ENCODE results near the gene SUMO1.

The SUMO1 gene

GRCh38 chr2:202201220-202202160 is 36.9 kb downstream of the SUMO1 start:
- DNase-seq (ENCODE audit: low read depth in 3 of 3, low spot score in 1 of 3), result no peak

DNA sequence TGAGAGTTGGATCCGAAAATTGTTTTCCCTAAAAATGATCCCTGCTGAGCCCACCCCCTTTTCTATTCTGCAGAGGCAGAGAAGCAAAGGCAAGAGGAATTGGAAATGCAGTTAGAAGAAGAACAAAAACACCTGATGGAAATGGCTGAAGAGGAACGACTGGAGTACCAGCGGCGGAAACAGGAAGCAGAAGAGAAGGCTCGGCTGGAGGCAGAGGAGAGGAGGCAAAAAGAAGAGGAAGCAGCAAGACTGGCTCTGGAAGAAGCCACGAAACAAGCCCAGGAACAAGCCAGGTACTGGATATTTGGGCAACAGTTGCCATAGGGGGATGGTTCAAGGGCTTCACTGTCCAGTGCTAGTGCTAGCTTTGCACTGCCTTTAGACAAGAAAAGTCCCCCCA is 41.7 kb downstream of the SUMO1 start:
- DNase-seq (ENCODE audit: low read depth in 3 of 3, low spot score in 1 of 3), result no peak

DNA sequence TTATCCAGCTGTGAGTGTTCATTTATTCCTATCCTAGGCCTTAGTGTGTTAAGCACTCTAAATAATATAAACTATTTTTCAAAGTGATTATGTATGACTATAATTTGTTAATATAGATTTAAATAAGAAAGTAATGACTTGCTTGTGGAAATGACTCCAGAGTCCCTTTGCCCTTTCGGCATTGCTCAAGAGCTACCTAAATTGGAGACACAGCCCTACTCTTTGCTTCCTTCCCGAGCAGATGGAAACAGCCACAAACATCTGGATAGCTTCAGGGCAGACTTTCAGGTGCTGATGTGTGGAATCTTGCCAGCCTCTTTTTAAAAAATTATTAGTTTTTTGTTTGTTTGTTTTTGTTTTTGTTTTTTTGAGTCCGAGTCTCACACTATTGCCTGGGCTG is 44.0 kb downstream of the SUMO1 start:
- no peak for DNase-seq (ENCODE audit: low read depth in 3 of 3, low spot score in 1 of 3)

DNA sequence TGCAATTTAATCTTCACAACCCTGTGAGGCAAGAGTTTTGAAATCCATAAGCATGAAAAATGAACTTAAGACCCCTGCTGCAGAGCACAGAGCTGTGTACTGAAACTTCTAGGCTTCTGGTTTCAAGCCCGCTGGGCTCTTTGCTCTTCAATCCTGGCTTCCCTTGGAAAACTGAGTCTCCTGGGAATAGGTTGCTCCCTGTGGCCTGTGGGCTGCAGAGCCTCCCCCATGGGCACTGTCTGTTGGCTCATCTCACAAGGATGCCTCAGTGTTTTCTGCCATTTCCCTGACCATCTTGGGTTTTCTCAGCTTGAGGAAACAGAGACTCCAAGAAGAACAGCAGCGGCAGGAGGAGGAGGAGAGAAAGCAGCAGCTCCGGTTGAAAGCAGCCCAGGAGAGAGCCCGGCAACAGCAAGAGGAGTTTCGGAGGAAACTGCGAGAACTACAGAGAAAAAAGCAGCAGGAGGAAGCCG is 44.5 kb downstream of the SUMO1 start:
- DNase-seq (ENCODE audit: low read depth in 3 of 3, low spot score in 1 of 3), result no peak

DNA sequence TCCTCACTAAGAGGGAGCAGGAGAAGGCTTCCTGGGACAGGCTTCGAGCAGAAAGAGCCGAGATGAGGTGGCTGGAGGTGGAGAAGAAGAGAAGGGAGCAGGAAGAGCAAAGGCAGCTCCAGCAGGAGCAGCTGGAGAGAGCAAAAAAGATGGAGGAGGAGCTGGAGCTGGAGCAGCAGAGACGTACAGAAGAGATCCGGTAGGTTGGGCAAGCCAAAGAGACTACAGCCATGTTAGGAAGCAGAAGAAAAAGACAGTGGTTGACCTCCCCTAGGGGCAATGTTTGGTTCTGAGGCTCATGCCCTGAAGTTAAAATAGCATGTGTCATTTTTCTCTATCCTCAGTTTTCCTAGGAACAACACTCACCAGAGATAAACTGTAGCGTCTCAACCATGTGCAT is 45.1 kb downstream of the SUMO1 start:
- no peak for DNase-seq (ENCODE audit: low read depth in 3 of 3, low spot score in 1 of 3)

GRCh38 chr2:202187570-202187969 is 50.8 kb downstream of the SUMO1 start:
- DNase-seq (ENCODE audit: low read depth in 3 of 3, low spot score in 1 of 3), result no peak

GRCh38 chr2:202186641-202187202 is 51.7 kb downstream of the SUMO1 start:
- DNase-seq (ENCODE audit: low read depth in 3 of 3, low spot score in 1 of 3), result no peak

GRCh38 chr2:202185156-202185555 is 53.2 kb downstream of the SUMO1 start:
- no peak for DNase-seq (ENCODE audit: low read depth in 3 of 3, low spot score in 1 of 3)

DNA sequence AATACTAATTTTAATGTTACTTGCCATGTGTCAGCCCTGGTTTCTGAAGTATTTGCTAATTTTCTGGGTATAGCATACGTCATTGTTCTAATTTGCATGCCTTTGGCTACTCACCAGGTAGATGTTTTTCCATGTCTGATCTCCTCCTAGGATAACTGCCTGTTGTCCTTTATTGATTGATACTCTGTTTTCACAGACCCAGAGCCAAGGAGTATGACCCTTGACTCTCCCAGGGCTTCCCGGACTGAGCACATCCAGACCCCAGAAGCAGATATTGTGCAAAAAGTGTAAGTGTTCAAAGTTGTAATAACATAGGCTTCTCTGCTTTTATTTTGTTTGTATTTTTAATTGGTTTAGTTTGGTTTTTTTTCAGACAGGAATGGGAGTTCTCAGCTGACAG is 53.8 kb downstream of the SUMO1 start:
- no peak for DNase-seq (ENCODE audit: low read depth in 3 of 3, low spot score in 1 of 3)

DNA sequence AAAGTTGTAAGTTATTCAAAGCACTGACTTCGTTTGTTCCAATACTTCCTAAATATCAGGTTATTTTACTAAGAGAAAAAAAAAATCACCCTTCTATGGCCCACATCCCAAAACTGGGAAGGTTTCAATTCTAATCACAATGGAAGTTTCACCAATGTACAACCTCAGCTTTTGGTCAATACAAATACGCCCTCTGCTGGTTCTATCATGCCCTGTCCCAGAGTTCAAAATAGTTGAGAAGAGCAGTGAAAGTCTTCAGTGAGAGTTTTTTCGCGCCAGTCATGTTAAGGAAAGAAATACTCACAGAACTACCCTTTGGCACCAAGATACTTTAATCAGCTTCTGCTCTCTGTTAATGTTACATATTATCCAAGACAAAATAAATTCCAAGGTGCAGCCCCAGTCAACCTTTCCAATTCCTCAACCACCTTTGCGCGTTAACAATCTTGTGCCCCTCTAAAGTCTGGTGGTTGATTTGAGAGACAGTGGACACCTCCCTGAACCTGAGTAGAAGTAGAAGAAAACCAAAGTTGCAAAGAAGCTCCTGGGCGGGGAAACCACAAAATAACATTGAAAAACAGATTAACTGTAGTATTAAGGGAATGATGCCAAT is 59.9 kb downstream of the SUMO1 start:
- DNase-seq (ENCODE audit: low read depth in 3 of 3, low spot score in 1 of 3), result peak in 2 of 3 donors; percentile 3 to 8

- no peak for DNase-seq (ENCODE audit: low read depth in 3 of 3, low spot score in 1 of 3)
These were observed 65.8 kb downstream of the SUMO1 start for GRCh38 chr2:202172439-202173211.

GRCh38 chr2:202171241-202171825 is 67.1 kb downstream of the SUMO1 start:
- no peak for DNase-seq (ENCODE audit: low read depth in 3 of 3, low spot score in 1 of 3)

DNA sequence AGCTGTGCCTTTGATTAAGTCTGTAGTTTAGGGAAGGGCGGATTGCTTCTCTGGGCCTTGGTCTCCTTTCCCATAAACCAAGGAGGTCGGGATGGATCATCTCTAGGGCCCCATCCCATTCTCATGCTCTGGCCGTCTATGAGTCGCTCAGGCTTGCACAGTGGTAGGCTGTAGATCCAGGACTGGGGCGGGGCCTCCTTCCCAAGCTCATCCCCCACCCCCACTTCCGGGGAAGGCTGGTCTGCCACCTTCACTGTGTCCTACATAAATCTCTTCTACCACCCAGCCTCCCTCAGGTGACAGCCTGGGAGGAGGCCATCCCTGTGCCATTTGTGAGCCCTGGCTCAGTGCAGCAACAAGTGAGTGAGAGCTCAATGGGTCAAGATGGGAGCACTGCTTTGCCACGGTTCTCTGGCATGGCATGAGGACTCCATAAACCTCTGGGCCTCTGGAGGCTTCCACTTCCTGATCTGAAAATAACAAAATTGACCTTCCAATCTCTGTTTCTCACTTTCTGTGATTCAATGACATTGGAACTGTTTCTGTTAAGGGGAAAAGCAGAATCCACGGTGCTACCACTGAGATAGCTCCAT is 68.5 kb downstream of the SUMO1 start:
- DNase-seq (ENCODE audit: low read depth in 3 of 3, low spot score in 1 of 3), result no peak

DNA sequence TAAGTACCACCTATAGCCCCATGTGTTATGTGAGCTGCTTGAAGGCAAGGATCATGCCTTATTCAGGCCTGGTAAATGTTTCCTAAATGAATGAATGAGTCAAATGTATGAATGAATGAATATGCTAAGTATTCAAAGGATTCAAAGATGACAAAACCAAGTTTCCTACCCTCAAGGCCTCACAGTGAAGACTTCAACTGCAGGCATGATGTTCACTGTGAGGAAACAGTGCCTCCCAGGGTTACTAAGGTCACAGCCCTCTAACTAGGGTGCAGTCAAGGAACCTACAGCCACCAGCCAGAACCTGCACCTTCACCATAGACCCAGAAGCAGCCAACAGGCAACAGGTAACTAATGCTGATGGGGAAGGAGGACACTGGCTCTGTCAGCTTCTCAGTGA is 69.3 kb downstream of the SUMO1 start:
- DNase-seq (ENCODE audit: low read depth in 3 of 3, low spot score in 1 of 3), result no peak

DNA sequence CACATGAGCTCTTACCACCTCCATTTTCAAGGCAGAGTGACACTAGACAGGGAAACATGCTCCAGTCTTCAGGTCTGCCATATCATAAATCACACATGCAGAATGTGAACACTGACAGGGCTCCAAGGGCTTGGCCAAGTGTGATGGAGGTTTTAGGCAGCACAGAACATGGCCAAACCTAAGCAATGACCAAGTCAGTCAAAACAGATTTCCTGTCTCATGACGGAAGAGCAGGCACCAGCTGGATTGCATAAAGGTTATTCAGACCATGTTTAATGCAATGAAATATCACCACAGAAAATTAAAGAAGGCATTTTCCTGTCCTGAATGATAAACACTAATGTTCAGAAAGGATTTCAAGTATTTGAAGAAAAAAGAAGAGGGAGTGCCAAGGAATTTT is 72.5 kb downstream of the SUMO1 start:
- DNase-seq (ENCODE audit: low read depth in 3 of 3, low spot score in 1 of 3), result no peak

GRCh38 chr2:202165208-202165607 is 73.2 kb downstream of the SUMO1 start:
- DNase-seq (ENCODE audit: low read depth in 3 of 3, low spot score in 1 of 3), result no peak

GRCh38 chr2:202164411-202164810 is 74.0 kb downstream of the SUMO1 start:
- DNase-seq (ENCODE audit: low read depth in 3 of 3, low spot score in 1 of 3), result no peak

- no peak for DNase-seq (ENCODE audit: low read depth in 3 of 3, low spot score in 1 of 3)
These were observed 77.1 kb downstream of the SUMO1 start for GRCh38 chr2:202161151-202161835.

DNA sequence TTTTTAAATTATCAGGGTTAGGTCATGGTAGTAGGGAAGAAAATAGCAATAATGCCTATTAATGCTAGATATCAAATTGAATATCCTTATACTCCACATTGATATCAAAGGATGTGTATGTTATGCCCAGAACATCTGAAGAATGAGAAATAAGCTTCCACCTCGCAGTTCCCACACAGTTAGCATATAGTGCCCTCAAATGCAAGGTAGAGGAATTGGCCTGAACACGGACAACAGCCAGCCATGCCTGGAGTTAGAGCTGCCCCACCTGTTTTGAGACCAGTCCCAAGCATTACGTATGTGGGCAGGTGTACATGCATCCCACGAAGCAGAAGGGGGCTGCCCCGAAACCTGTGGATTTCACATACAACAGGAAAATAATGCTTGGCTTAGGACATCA is 79.6 kb downstream of the SUMO1 start:
- DNase-seq (ENCODE audit: low read depth in 3 of 3, low spot score in 1 of 3), result no peak

All from stimulated activated CD4-positive, alpha-beta T cell treated with anti-CD3 and anti-CD28 coated beads, TNF-alpha, amount 100 ng/mL, for 1 hour (primary cell).